DND-41 (cell line): ENCODE results near the gene STPG3.

Experiments used
- ATAC-seq: fragments of 200-7000 bp; cut with Tn5 transposase; 3 replicates; pipeline ENCODE4 v1.9.1; 2021; ENCODE audit warnings: low read depth; ENCODE audit not compliant: insufficient read depth
- DNase-seq: peaks from one replicate; pipeline ENCODE4 v3.0.0-alpha.2; 2020
- H2AFZ ChIP-seq: 2 replicates; pipeline ENCODE4 v1.6.0; 2012; ENCODE audit warnings: low read depth, low read length
- H3K27ac ChIP-seq: 2 replicates; pipeline ENCODE4 v1.5.1; 2012; ENCODE audit warnings: low read length, inconsistent platforms
- H3K27me3 ChIP-seq: fragments of 200-600 bp; sonication (generic); 2 replicates; pipeline ENCODE4 v1.6.0; 2012; ENCODE audit warnings: low read length, mild to moderate bottlenecking, inconsistent platforms; ENCODE audit not compliant: insufficient read depth, poor library complexity
- H3K36me3 ChIP-seq: 2 replicates; pipeline ENCODE4 v1.5.1; 2012; ENCODE audit warnings: low read length, inconsistent platforms; ENCODE audit not compliant: insufficient read depth
- H3K4me1 ChIP-seq: 2 replicates; pipeline ENCODE4 v1.5.1; 2012; ENCODE audit warnings: mild to moderate bottlenecking, low read length; ENCODE audit not compliant: insufficient read depth
- H3K4me2 ChIP-seq: 2 replicates; pipeline ENCODE4 v1.6.0; 2012; ENCODE audit warnings: mild to moderate bottlenecking, moderate library complexity, low read length, inconsistent platforms; ENCODE audit not compliant: insufficient read depth
- H3K4me3 ChIP-seq, 2 experiments: fragments of 200-600 bp in 1 of 2; shearing (Covaris generic) in 1 of 2; 2 replicates each; pipeline ENCODE4 v1.5.1; 2012 to 2016; ENCODE audit warnings: inconsistent platforms in 2 of 2, low read length in 2 of 2, mild to moderate bottlenecking in 2 of 2, low read depth in 1 of 2, moderate library complexity in 1 of 2
- H3K79me2 ChIP-seq: 2 replicates; pipeline ENCODE4 v1.6.0; 2012; ENCODE audit warnings: low read length, inconsistent platforms; ENCODE audit not compliant: insufficient read depth
- H3K9ac ChIP-seq: 2 replicates; pipeline ENCODE4 v1.6.0; 2012; ENCODE audit warnings: low read depth, mild to moderate bottlenecking, inconsistent platforms, low read length, moderate library complexity
- H3K9me3 ChIP-seq: 2 replicates; pipeline ENCODE4 v1.5.1; 2012; ENCODE audit warnings: low read length, moderate library complexity, mild to moderate bottlenecking, inconsistent platforms; ENCODE audit not compliant: insufficient read depth, severe bottlenecking
- H4K20me1 ChIP-seq: 2 replicates; pipeline ENCODE4 v1.6.0; 2012; ENCODE audit warnings: low read length; ENCODE audit not compliant: insufficient read depth
- EZH2 ChIP-seq: IDR thresholded peaks from 3 replicates; pipeline ENCODE4 v1.6.1; 2012; ENCODE audit warnings: borderline replicate concordance, low read depth, mild to moderate bottlenecking, moderate library complexity, low read length, inconsistent platforms; ENCODE audit not compliant: severe bottlenecking
- TF ChIP-seq, protein P1 (sequence below): IDR thresholded peaks from 2 replicates; pipeline ENCODE4 v1.5.1; 2012; ENCODE audit warnings: borderline replicate concordance, low read length, moderate library complexity, mild to moderate bottlenecking; ENCODE audit not compliant: poor library complexity, severe bottlenecking; ENCODE audit errors: extremely low read depth

Gene STPG3

DNA sequence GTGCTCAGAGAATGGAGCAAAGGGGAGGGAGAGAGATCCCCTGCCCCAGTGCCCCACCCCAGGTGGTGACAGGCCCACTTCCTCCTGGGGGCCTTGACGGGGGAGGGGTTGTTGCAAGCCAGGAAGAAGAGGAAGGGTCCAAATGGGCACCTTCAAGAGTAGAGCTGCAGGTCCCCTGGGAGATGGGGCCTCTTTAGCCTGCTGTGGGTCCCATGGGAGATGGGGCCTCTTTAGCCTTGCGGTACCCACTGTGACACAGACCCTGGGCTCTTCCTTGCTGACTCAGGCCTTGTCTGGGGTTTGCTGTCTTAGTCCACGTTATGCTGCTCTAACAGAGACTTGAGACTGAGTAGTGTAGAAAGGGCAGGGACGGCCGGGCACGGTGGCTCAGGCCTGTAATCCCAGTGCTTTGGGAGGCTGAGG lies 16.9 kb downstream of the STPG3 start:
- no peak for ATAC-seq
- Histone ChIP-seq H3K4me1 (no peaks in the 10 kb centered on the region), H3K4me2 (no peak overlapping the region), H3K27me3 (no peaks in the 10 kb centered on the region), H3K79me2 (0 out of 2 replicates have a peak, but pooled peaks cover 2% of the 10 kb centered on the region), H3K36me3 (peaks cover 72% of the 10 kb centered on the region), H2AFZ (no peak overlapping the region), H3K9me3 (no peaks in the 10 kb centered on the region), H3K9ac (no peak overlapping the region), H4K20me1 (peaks cover 36% of the 10 kb centered on the region), H3K4me3 (no peak overlapping the region), H3K27ac (no peak overlapping the region)
- TF ChIP-seq EZH2: no peak
- TF ChIP-seq, protein P1, sequence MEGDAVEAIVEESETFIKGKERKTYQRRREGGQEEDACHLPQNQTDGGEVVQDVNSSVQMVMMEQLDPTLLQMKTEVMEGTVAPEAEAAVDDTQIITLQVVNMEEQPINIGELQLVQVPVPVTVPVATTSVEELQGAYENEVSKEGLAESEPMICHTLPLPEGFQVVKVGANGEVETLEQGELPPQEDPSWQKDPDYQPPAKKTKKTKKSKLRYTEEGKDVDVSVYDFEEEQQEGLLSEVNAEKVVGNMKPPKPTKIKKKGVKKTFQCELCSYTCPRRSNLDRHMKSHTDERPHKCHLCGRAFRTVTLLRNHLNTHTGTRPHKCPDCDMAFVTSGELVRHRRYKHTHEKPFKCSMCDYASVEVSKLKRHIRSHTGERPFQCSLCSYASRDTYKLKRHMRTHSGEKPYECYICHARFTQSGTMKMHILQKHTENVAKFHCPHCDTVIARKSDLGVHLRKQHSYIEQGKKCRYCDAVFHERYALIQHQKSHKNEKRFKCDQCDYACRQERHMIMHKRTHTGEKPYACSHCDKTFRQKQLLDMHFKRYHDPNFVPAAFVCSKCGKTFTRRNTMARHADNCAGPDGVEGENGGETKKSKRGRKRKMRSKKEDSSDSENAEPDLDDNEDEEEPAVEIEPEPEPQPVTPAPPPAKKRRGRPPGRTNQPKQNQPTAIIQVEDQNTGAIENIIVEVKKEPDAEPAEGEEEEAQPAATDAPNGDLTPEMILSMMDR: no peak
- no peak for DNase-seq

DNA sequence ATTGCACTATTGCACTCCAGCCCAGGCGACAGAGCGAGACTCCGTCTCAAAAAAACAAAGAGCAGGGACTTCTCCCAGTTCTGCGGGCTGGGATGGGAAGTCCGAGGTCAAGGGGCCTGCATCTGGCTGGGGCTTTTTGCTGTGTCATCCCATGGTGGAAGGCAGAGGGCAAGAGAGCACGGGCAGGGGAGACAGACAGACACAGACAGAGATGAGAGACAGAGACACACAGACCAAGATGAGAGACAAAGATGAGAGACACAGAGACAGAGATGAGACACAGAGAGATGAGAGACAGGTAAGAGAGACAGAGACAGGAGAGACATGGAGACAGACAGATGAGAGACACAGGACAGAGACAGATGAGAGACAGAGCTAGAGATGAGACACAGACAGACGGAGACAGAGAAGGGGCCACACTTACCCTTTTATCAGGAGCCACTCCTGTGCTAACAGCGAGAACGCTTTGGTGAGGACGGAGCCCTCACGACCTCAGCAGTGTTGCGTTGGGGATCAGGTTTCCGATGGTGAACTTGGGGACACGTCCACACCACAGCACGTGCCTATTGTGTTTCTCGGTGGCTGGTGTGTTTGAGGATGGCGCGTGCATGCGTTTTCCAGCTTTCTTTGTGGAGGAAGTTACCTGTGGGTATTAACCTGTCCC lies 17.6 kb downstream of the STPG3 start:
- H3K27me3 ChIP-seq: no peaks in the 10 kb centered on the region
- H3K4me2 ChIP-seq: no peak overlapping the region
- H3K36me3 ChIP-seq: peaks cover 73% of the 10 kb centered on the region
- H3K4me3 ChIP-seq: no peak overlapping the region
- no peak overlapping the region; the same call in 1 of the 2 replicates for H3K27ac ChIP-seq
- no peaks in the 10 kb centered on the region for H3K9me3 ChIP-seq
- no peaks in the 10 kb centered on the region for H3K4me1 ChIP-seq
- no peak for ATAC-seq
- 0 out of 2 replicates have a peak, but pooled peaks cover 4% of the 10 kb centered on the region for H3K79me2 ChIP-seq
- no peak for TF ChIP-seq EZH2
- TF ChIP-seq, protein P1: no peak
- H4K20me1 ChIP-seq: peaks cover 40% of the 10 kb centered on the region
- no peak overlapping the region for H3K9ac ChIP-seq
- H2AFZ ChIP-seq: no peak overlapping the region
- no peak for DNase-seq

DNA sequence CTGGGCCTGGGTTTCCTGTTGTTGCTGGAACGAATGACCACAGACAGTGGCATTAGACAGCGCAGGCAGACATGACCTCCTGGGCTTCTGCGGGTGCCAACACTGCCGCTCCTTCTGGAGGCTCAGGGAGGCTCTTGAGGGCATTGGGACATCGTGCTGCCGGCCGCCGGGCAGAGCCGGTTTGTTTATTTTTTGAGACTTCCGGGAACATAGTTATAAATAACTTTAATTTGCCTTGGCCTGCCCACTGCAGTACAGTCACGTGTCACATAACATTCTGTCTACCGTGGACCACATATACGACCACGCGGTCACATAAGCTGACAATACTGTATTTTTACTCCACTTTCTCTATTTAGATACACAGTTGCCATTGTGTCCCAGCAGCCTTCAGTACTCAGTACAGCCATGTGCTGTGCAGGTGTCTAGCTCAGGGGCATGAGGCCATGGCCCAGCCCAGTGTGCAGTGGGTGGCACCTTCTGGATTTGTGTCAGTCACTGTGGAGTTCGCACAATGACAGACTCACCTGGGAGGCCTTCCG lies 18.2 kb downstream of the STPG3 start:
- H3K27me3 ChIP-seq: no peaks in the 10 kb centered on the region
- H4K20me1 ChIP-seq: peaks cover 41% of the 10 kb centered on the region
- H3K4me2 ChIP-seq: no peak overlapping the region
- H3K9ac ChIP-seq: no peak overlapping the region
- H3K79me2 ChIP-seq: 0 out of 2 replicates have a peak, but pooled peaks cover 4% of the 10 kb centered on the region
- H3K27ac ChIP-seq: no peak overlapping the region
- H3K4me3 ChIP-seq: no peak overlapping the region
- no peak for DNase-seq
- H3K9me3 ChIP-seq: no peaks in the 10 kb centered on the region
- H3K36me3 ChIP-seq: peaks cover 66% of the 10 kb centered on the region
- no peaks in the 10 kb centered on the region for H3K4me1 ChIP-seq
- no peak for ATAC-seq
- H2AFZ ChIP-seq: no peak overlapping the region
- no peak for TF ChIP-seq EZH2
- TF ChIP-seq, protein P1: no peak
